GM18519 (cell line): ENCODE results near the gene ARL11.
"Not testable (repeated sequence)": the region's sequence is repeated elsewhere in the genome, so short reads cannot be mapped to it uniquely, and the experiment has no call there.

Source experiments
- ATAC-seq: cut with Tn5 transposase; IDR thresholded peaks from one replicate; pipeline ENCODE4 v1.9.1; 2021; ENCODE audit warnings: mild to moderate bottlenecking, moderate library complexity; ENCODE audit not compliant: unreplicated experiment, low FRiP score

The ARL11 gene

GRCh38 chr13:49627831-49628652 is at the start of gene ARL11:
ARL11 (plus strand) TSS chr13:49628507; CDS start chr13:49630448, 1,941 bp downstream.
- ATAC-seq, result peak; percentile 93

GRCh38 chr13:49579501-49579900 is 48.8 kb upstream of the ARL11 start:
- ATAC-seq, result no peak

DNA sequence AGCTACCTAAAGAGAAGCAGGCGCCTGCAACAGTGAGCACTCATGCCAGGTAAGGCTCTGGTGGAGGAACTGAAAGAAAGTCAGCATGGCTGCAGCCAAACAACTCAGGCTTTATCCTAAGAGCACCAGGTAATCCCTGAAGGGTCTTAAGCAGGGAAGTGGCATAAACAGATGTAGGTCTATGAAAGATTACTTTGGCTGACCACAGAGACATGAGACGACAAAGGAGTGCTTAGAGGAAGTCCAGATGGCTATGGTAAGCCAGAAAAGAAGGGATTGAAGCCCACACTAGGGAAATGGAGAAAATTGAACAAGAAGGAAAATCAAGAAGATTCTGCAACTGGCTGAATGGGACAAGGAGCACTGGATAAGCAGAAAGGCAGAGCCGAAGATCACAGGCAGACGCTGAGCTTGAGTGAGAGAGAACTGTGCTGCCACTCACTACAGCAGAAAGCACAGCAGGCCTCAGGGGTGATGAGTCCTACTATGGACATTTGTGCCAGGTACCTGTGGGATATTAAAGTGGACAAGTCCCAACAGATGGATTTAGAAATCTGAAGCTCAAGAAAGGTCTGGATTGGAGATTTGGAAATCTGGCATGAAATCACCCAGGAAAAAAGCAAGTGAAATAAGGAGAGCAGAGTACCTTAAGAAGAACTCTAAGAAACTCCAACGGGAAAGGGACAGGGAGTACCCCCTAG is 47.2 kb upstream of the ARL11 start:
- ATAC-seq, result no peak

DNA sequence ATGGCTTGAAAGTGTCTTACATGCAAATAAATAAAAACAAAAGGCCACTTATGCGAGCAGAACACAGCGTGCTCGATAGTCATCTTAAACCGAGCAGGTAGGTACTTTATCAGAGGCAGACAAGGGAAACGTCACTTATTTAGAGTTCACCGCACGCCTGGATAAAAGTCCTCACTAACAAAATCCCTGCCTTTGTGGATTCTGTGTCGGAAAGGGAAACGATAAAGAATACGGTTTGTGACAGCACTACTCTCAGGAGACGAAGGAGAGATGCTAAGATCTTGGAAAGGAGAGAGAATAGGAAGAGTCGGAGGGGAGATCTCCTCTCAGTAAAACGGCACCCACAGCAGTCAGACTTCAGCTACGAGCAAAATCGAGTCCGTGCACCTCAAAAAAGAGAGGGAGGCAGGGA is 43.5 kb upstream of the ARL11 start:
- no peak for ATAC-seq

DNA sequence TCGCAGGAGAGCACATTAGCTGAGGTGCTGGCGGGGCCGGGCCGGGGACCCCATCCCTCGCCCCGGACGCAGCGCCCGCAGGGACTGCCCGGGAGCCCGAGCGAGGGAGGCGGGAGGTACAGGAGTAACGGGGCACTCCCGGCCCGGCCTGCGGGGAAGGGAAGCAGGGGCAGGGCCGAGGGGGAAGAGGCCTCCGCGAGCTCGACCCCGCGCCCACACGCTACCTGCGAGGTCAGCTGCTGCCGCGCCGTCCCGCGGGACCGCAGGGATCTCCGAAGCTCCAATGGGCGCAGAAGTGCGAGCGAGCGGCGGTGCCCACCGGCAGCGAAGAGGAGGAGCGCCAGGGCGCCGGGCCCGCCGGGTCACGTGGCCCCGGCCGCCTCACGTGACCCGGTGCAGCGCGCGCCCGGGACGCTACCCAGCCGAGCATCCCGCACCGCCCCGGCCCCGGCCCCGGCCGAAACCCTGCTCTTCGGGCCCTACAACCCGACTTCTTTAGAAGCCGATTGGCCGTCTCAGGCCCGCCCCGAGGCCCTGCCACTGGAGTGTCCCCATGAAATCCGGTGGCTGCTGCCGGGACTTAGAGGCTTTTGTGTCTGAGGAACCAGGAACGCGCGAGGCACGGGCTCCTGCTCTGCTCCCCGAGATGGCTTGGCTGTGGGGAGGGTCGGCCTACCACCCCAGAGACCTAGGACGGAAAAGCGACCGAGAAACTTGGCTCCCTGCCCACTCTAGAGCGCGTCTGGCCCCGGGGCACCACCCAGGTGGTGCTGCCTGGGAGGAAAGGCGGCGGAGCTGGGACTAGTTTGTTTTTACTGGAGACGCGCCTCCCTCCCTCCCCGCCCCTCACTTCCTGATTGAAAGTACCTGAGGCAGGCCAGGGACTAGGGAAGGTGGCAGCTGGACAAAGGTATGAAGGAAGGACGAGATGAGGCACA is 42.8 kb upstream of the ARL11 start, which contains the start of gene RCBTB1:
Gene RCBTB1, minus strand, starts transcription at position 339 of the 938 bp plus-strand sequence. CDS start 18,279 bp downstream, outside the sequence.
- peak; percentile 80 for ATAC-seq

GRCh38 chr13:49586717-49587116 is 41.6 kb upstream of the ARL11 start:
- no peak for ATAC-seq

GRCh38 chr13:49587311-49587847 is 40.9 kb upstream of the ARL11 start:
- no peak for ATAC-seq

GRCh38 chr13:49590714-49591113 is 37.6 kb upstream of the ARL11 start:
- not testable (repeated sequence) for ATAC-seq

GRCh38 chr13:49593876-49594275 is 34.4 kb upstream of the ARL11 start:
- not testable (repeated sequence) for ATAC-seq

GRCh38 chr13:49594576-49594975 is 33.7 kb upstream of the ARL11 start:
- ATAC-seq, result no peak

DNA sequence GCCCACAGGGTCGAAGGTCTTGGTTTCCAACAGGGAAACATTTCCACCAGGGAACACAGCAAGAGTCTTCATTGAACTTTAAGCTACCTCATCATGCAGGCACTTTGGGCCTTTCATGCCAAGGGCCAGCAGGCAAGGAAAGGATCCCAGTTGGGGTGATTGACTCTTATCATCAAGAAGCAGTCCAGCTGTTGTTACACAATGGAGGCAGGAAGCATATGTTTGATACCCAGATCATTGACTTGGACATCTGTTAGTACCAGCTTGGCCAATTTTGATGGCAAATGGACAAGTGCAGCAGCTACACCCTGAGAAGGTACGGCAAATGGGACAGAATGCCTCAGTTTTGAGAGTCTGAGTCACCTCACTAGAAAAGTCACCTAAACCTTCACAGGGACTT is 32.1 kb upstream of the ARL11 start:
- ATAC-seq, result no peak

DNA sequence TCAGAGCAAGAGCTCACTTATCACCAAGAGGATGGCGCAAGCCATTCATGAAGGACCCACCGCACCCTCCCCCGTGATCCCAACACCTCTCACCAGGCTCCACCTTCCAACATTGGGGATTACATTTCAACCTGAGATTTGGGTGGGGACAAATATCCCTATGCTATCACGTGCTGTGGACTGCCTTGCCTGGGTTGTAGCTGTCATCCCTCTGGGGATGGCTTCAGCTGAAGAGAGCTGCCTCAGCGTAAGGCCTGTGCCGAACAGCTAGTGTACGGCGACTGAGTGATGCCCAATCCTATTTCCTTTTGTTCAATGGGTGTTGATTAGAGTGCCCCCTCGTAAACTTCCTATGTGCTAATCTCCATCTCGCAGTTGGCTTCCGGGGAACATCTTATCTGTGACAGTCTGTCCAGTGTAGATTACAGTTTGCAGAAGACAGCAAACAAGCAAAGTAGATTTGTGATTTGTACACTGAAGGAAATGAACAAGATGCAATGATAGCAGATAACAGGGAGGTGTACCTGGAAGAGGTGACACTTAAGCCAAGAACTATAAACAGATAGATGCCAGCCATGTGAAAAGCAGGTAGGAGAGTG is 31.2 kb upstream of the ARL11 start:
- no peak for ATAC-seq

DNA sequence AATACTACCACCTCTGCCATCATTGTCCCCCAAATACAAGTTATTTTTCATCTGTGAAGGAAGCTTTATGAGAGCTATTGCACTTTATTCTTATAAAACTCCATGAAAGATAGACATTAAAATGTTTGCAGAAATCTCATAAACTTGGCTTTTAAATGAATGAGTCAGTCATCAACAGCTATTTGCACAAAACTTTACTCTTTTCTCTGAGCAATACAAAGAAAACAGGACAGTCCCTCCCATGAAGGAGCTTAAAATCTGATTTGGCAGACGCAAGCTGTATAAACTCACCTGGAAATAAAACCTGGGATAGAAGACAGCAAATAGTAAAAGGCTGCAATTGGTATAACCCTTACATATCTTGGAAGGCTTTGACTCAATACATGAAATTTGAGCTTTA is 26.3 kb upstream of the ARL11 start:
- no peak for ATAC-seq

- ATAC-seq, result not testable (repeated sequence)
Observed at GRCh38 chr13:49602615-49603014, 25.7 kb upstream of the ARL11 start.

DNA sequence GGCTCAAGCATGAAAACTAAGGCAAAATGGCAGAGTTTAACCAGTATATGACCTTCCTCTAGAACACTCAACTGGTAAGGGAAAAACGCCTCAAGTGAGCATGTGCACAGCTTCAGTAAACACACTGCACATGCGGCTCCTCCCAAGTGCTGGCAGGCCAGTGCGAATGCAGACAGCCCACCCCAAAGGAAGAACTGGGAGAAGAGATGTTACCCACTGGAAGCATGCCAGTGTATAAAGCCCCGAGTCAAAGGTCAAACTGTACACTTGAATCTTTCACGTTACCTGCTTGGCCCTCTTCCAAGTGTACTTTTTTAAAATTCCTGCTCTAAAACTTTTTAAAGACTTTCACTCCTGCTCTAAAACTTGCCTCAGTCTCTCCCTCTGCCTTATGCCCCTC is 23.7 kb upstream of the ARL11 start:
- ATAC-seq, result no peak

GRCh38 chr13:49606747-49607648 is 21.3 kb upstream of the ARL11 start:
- peak; percentile 89 for ATAC-seq

GRCh38 chr13:49607761-49608160 is 20.5 kb upstream of the ARL11 start:
- ATAC-seq, result no peak

DNA sequence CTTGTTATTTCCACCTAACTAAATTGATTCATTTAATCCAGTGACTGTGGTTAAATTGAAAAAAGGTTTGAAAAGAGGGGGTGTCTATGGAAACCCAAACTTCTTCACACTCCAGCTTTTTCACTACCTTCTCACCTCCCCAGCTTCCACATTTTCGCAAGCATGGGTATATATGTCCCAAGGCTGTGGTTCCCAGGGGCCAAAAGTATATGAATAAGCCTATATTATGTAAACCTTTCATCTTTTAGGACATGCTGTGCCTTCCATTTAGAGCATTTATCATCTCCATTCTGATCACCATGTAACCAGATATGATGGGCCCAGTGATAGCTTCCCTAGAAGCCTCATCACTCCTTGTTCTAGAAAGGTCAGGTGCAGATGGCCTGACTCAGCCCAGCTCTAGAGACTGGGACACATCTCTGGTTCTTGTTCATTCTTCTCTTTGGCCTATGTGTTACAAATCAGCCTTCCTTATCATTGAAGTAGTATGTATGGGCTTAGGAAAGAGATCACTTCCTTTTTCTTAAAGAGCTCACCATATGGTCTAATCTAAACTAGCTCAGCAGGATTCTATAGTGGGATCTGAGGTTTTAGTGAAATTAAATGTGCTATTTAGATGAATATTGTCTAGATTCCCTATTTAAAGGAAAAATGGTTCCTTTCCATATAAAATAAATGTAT is 19.5 kb upstream of the ARL11 start:
- ATAC-seq, result no peak
